HCEC 1CT (cell line): ENCODE measurements around the gene DNAJC18.
"Not testable (repeated sequence)": the region's sequence is repeated elsewhere in the genome, so short reads cannot be mapped to it uniquely, and the experiment has no call there.

Experiments
- DNase-seq: peaks from one replicate; pipeline ENCODE4 v3.0.0-alpha.2; 2017

The DNAJC18 gene

GRCh38 chr5:139460455-139460854 lies 21.1 kb upstream of the DNAJC18 start:
- DNase-seq: no peak

GRCh38 chr5:139459451-139459934 lies 20.2 kb upstream of the DNAJC18 start:
- DNase-seq: no peak

GRCh38 chr5:139458580-139459407 lies 19.5 kb upstream of the DNAJC18 start:
- peak; percentile 82 for DNase-seq

GRCh38 chr5:139457653-139458306 lies 18.5 kb upstream of the DNAJC18 start:
- no peak for DNase-seq

- no peak for DNase-seq
Observed at GRCh38 chr5:139457241-139457640, 17.9 kb upstream of the DNAJC18 start.

- DNase-seq: no peak
Observed at GRCh38 chr5:139456776-139457175, 17.5 kb upstream of the DNAJC18 start.

GRCh38 chr5:139454568-139455290 lies 15.4 kb upstream of the DNAJC18 start:
- DNase-seq: no peak

GRCh38 chr5:139453683-139454567 lies 14.6 kb upstream of the DNAJC18 start:
- no peak for DNase-seq

GRCh38 chr5:139451878-139452660 lies 12.7 kb upstream of the DNAJC18 start:
- DNase-seq: no peak

GRCh38 chr5:139451176-139451575 lies 11.9 kb upstream of the DNAJC18 start:
- no peak for DNase-seq

- DNase-seq: no peak
Observed at GRCh38 chr5:139446956-139447779, 7.8 kb upstream of the DNAJC18 start.

- no peak for DNase-seq
Observed at GRCh38 chr5:139445325-139446170, 6.2 kb upstream of the DNAJC18 start.

GRCh38 chr5:139443831-139444453 lies 4.6 kb upstream of the DNAJC18 start:
- DNase-seq: peak; percentile 86

- DNase-seq: not testable (repeated sequence)
Observed at GRCh38 chr5:139440416-139440815, 1.1 kb upstream of the DNAJC18 start.

- DNase-seq: no peak
Observed at GRCh38 chr5:139438707-139439012, 665 bp downstream of the DNAJC18 start.

- no peak for DNase-seq
Observed at GRCh38 chr5:139435676-139436075, 3.6 kb downstream of the DNAJC18 start.

- no peak for DNase-seq
Observed at GRCh38 chr5:139431706-139432105, 7.6 kb downstream of the DNAJC18 start.

- DNase-seq: no peak
Observed at GRCh38 chr5:139430015-139430414, 9.3 kb downstream of the DNAJC18 start.

GRCh38 chr5:139426203-139426885 lies 13.0 kb downstream of the DNAJC18 start:
- peak; percentile 57 for DNase-seq
